ENCODE results near the gene MSRB1.

Gene MSRB1

GRCh38 chr16:1906055-1906845 is 36.7 kb downstream of the MSRB1 start:
- no peak for DNase-seq
- Histone ChIP-seq H3K27ac (no peak overlapping the region), H3K27me3 (ENCODE audit: insufficient read depth, low read depth, severe bottlenecking) (no peaks in the 10 kb centered on the region), H3K36me3 (no peaks in the 10 kb centered on the region), H3K9me3 (ENCODE audit: severe bottlenecking) (no peaks in the 10 kb centered on the region), H3K4me3 (ENCODE audit: low read depth, low read length) (no peak overlapping the region)
- no peak for TF ChIP-seq CTCF (IDR thresholded peaks at IDR 0.05; ENCODE audit: low read depth, low read length)

DNA sequence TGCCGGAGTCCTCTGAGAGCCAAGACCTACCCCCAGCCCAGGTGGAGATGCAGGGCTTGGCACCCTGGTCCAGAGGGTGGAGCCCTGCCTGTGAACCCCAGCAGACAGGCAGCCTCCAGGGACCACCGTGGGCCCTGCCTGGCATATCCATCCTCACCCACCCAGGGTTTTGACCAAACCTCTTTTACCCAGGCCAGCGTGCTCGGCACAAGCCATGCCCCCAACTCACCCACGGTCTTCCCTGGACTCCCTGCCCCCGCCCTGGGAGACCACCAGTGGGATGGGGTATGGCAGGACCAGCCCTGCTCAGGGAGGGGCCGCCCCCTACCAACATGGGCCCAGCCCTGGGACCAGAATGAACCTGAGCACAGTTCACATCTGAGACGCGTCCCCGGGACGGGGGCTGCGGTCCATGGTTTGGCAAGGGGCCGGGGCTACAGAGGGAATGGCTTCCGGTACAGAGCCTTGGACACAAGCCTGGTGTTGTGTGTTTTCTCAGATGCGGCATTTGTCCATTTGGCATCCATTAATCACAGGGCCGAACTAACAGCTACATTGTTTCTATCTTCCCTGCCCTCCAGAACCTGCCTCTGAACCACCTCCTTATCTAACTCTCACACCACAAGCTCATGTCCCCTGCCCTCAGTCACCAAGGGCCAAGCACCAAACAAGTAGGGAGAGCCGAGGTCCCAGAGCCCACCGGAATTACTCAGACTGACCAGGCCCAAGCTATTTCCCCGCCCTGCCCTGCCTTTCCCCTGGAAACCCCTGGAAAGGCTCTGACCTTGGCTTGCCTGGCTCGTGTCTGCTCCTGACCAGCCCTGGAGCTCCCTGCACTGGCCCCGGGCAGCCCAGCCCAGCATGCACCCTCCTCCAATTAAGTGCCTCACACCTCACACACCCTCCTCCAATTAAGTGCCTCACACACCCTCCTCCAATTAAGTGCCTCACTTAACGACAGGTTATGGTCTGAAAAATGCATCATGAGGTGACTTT is 38.9 kb downstream of the MSRB1 start:
- no peaks in the 10 kb centered on the region for H3K9me3 ChIP-seq (ENCODE audit: severe bottlenecking)
- TF ChIP-seq CTCF (IDR thresholded peaks at IDR 0.05; ENCODE audit: low read depth, low read length): no peak
- DNase-seq: no peak
- no peaks in the 10 kb centered on the region for H3K36me3 ChIP-seq
- no peak overlapping the region for H3K27ac ChIP-seq
- H3K27me3 ChIP-seq (ENCODE audit: insufficient read depth, low read depth, severe bottlenecking): no peaks in the 10 kb centered on the region
- no peak overlapping the region for H3K4me3 ChIP-seq (ENCODE audit: low read depth, low read length)

DNA sequence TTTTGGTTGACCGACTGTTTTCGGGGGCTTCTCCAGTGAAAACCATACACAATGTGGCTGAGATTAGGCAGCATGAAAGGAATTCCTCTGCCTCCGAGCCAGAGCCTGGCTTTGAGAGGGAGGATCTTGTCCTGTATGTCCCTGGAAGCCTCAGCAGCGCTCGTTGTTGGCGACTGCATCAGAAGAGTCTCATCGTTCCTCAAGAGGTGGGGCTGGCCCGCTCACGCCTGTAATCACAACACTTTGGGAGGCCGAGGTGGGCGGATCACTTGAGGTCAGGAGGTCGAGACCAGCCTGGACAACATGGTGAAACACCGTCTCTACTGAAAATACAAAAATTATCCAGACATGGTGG is 39.8 kb downstream of the MSRB1 start:
- Histone ChIP-seq H3K27ac (no peak overlapping the region), H3K9me3 (ENCODE audit: severe bottlenecking) (no peaks in the 10 kb centered on the region), H3K4me3 (ENCODE audit: low read depth, low read length) (no peak overlapping the region), H3K27me3 (ENCODE audit: insufficient read depth, low read depth, severe bottlenecking) (no peaks in the 10 kb centered on the region), H3K36me3 (no peaks in the 10 kb centered on the region)
- no peak for DNase-seq
- TF ChIP-seq CTCF (IDR thresholded peaks at IDR 0.05; ENCODE audit: low read depth, low read length): no peak

- no peaks in the 10 kb centered on the region for H3K27me3 ChIP-seq (ENCODE audit: insufficient read depth, low read depth, severe bottlenecking)
Measured at GRCh38 chr16:1902547-1903219, 40.3 kb downstream of the MSRB1 start.

DNA sequence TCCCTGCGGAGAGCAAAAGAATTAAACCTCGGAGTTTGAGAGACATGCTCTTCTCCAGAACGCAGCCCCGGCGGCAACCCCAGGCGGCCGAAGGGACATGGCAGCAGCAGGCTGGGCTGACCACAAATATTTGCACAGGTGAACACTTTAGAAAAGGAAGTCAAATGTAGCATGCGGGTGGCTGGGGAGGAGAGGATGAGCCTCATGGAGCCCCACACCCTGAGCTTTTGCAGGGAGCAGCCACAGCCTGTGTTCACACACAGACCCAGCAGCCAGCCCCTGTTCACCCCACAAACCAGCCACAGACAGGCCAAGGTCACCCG is 42.6 kb downstream of the MSRB1 start:
- H3K27me3 ChIP-seq (ENCODE audit: insufficient read depth, low read depth, severe bottlenecking): no peaks in the 10 kb centered on the region
- DNase-seq: no peak

More at GRCh38 chr16:1902547-1903219, 40.3 kb downstream of the MSRB1 start:
- TF ChIP-seq CTCF (IDR thresholded peaks at IDR 0.05; ENCODE audit: low read depth, low read length): no peak
- no peaks in the 10 kb centered on the region for H3K9me3 ChIP-seq (ENCODE audit: severe bottlenecking)
- H3K27ac ChIP-seq: no peak overlapping the region
- no peak overlapping the region for H3K4me3 ChIP-seq (ENCODE audit: low read depth, low read length)
- DNase-seq: no peak
- H3K36me3 ChIP-seq: no peaks in the 10 kb centered on the region

More for the DNA sequence above, 42.6 kb downstream of the MSRB1 start:
- Histone ChIP-seq H3K4me3 (ENCODE audit: low read depth, low read length) (no peak overlapping the region), H3K27ac (no peak overlapping the region), H3K9me3 (ENCODE audit: severe bottlenecking) (no peaks in the 10 kb centered on the region), H3K36me3 (no peaks in the 10 kb centered on the region)
- no peak for TF ChIP-seq CTCF (IDR thresholded peaks at IDR 0.05; ENCODE audit: low read depth, low read length)
